ENCODE results near the gene MRAP2. TPM values are rescaled to one million over a fixed set of nuclear protein-coding genes. Genes with fewer than 3 reads are reported as not detected.

MRAP2 gene
- total and polyA plus RNA-seq, 2 donors (not counting 1 experiment from before 2014, with no cell fraction given): 0.03 to 0.17 TPM

DNA sequence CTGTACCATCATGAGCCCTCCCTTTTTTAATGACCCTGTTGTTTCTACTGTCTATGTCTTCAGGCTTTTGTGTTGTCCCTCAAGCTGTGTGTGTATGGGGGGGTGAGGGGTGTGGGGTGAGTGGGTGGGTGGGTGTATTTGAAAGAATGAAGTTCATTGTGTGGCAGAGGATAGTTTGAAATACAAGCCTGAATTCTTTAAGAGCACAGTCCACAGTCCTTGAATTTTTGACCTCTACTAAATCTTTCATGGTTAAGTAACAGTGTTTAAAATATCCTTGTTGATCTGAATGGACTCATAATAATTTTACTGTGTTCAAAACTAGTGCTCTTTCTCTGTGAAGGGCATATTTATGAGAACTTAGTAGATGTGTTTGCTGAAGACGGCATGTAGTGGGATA lies 10.0 kb downstream of the MRAP2 start:
- Histone ChIP-seq H3K4me1 (ENCODE audit: control insufficient read depth, extremely low read depth, insufficient read depth, low read length) (no peaks in the 10 kb centered on the region), H3K27me3 (ENCODE audit: control insufficient read depth, insufficient read depth, low read length) (no peaks in the 10 kb centered on the region), H4K20me1 (ENCODE audit: control insufficient read depth, extremely low read depth, insufficient read depth, low read length) (no peaks in the 10 kb centered on the region), H3K9me3 (ENCODE audit: control insufficient read depth, insufficient read depth, low read depth, low read length) (no peaks in the 10 kb centered on the region), H3K79me2 (ENCODE audit: control insufficient read depth, insufficient read depth, low read length) (no peaks in the 10 kb centered on the region), H3K27ac (ENCODE audit: insufficient read depth, low read length) (no peak overlapping the region), H3K4me2 (ENCODE audit: extremely low read depth, insufficient read depth, low read length) (no peak overlapping the region), H2AFZ (ENCODE audit: low read length) (no peak overlapping the region), H3K4me3 (replicated peaks in 1 of 4; ENCODE audit: control extremely low read depth in 1 of 4, insufficient read depth in 1 of 4, low read depth in 3 of 4, low read length in 4 of 4) (no peak overlapping the region), H3K36me3 (ENCODE audit: control insufficient read depth, insufficient read depth, low read length) (no peaks in the 10 kb centered on the region), H3K9ac (ENCODE audit: insufficient read depth, low read length) (no peak overlapping the region)
- no peak for DNase-seq (ENCODE audit: low read depth in 2 of 2)
- TF ChIP-seq CTCF (conservative IDR thresholded peaks at IDR 0.05 in 1 of 2, IDR thresholded peaks at IDR 0.05 in 1 of 2; ENCODE audit: low read depth in 1 of 2, low read length in 2 of 2) (no peak), EZH2 (IDR thresholded peaks at IDR 0.05; ENCODE audit: low read length, missing control alignments) (no peak)

DNA sequence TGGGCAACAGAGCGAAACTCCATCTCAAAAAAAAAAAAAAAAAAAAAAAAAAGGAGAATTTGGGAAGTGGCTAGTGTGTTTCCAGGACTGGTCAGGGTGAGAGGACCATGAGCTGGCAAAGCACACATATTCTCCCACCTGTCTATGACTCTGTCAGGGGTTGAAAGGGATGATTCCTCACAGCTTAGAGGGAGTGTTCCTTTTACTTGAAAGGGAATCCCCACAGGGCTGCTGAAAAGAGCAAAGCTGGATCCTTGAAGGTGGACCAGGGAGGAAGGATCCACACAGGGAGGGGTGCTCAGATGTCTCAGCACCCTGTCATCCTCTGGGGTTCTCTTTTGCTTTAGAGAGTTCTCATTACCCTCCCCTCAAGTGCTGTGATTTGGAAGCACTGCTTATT lies 13.2 kb downstream of the MRAP2 start:
- Histone ChIP-seq H3K27ac (ENCODE audit: insufficient read depth, low read length) (no peak overlapping the region), H2AFZ (ENCODE audit: low read length) (no peak overlapping the region), H3K4me3 (replicated peaks in 1 of 4; ENCODE audit: control extremely low read depth in 1 of 4, insufficient read depth in 1 of 4, low read depth in 3 of 4, low read length in 4 of 4) (no peak overlapping the region), H3K9ac (ENCODE audit: insufficient read depth, low read length) (no peak overlapping the region), H3K27me3 (ENCODE audit: control insufficient read depth, insufficient read depth, low read length) (no peaks in the 10 kb centered on the region), H4K20me1 (ENCODE audit: control insufficient read depth, extremely low read depth, insufficient read depth, low read length) (no peaks in the 10 kb centered on the region), H3K4me2 (ENCODE audit: extremely low read depth, insufficient read depth, low read length) (no peak overlapping the region), H3K36me3 (ENCODE audit: control insufficient read depth, insufficient read depth, low read length) (no peaks in the 10 kb centered on the region), H3K9me3 (ENCODE audit: control insufficient read depth, insufficient read depth, low read depth, low read length) (no peaks in the 10 kb centered on the region), H3K79me2 (ENCODE audit: control insufficient read depth, insufficient read depth, low read length) (no peaks in the 10 kb centered on the region), H3K4me1 (ENCODE audit: control insufficient read depth, extremely low read depth, insufficient read depth, low read length) (no peaks in the 10 kb centered on the region)
- TF ChIP-seq EZH2 (IDR thresholded peaks at IDR 0.05; ENCODE audit: low read length, missing control alignments) (no peak), CTCF (conservative IDR thresholded peaks at IDR 0.05 in 1 of 2, IDR thresholded peaks at IDR 0.05 in 1 of 2; ENCODE audit: low read depth in 1 of 2, low read length in 2 of 2) (no peak)
- DNase-seq (ENCODE audit: low read depth in 2 of 2): no peak

DNA sequence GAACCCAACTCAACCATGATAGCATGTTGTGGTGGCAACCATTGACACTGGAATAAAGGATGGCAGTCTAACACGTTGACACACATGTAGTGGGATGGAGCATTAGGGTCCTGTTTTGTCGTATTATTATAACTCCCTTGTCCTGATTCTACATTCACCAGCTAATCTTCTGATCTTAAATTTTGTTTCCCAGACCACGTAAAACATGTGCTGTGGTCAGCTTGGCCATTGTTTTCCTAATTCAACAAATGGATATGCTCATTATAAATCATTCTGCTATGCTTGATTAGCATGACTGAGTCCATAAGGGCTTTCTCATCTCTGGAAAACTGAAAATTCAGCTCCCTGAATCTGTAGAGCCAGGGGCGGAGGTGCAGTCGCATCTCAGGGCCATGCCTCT lies 15.0 kb downstream of the MRAP2 start:
- H3K27ac ChIP-seq (ENCODE audit: insufficient read depth, low read length): no peak overlapping the region
- no peaks in the 10 kb centered on the region for H4K20me1 ChIP-seq (ENCODE audit: control insufficient read depth, extremely low read depth, insufficient read depth, low read length)
- TF ChIP-seq EZH2 (IDR thresholded peaks at IDR 0.05; ENCODE audit: low read length, missing control alignments): no peak
- TF ChIP-seq CTCF (conservative IDR thresholded peaks at IDR 0.05 in 1 of 2, IDR thresholded peaks at IDR 0.05 in 1 of 2; ENCODE audit: low read depth in 1 of 2, low read length in 2 of 2): no peak
- H2AFZ ChIP-seq (ENCODE audit: low read length): no peak overlapping the region
- no peaks in the 10 kb centered on the region for H3K79me2 ChIP-seq (ENCODE audit: control insufficient read depth, insufficient read depth, low read length)
- no peak overlapping the region for H3K4me2 ChIP-seq (ENCODE audit: extremely low read depth, insufficient read depth, low read length)
- DNase-seq (ENCODE audit: low read depth in 2 of 2): no peak
- no peaks in the 10 kb centered on the region for H3K4me1 ChIP-seq (ENCODE audit: control insufficient read depth, extremely low read depth, insufficient read depth, low read length)
- no peaks in the 10 kb centered on the region for H3K36me3 ChIP-seq (ENCODE audit: control insufficient read depth, insufficient read depth, low read length)
- H3K9ac ChIP-seq (ENCODE audit: insufficient read depth, low read length): no peak overlapping the region
- H3K9me3 ChIP-seq (ENCODE audit: control insufficient read depth, insufficient read depth, low read depth, low read length): no peaks in the 10 kb centered on the region
- H3K27me3 ChIP-seq (ENCODE audit: control insufficient read depth, insufficient read depth, low read length): no peaks in the 10 kb centered on the region
- H3K4me3 ChIP-seq (replicated peaks in 1 of 4; ENCODE audit: control extremely low read depth in 1 of 4, insufficient read depth in 1 of 4, low read depth in 3 of 4, low read length in 4 of 4): no peak overlapping the region
